Thoracic aorta (tissue), 2 donors: ENCODE results near the gene OPN4. TPM values are rescaled to one million over a fixed set of nuclear protein-coding genes. Genes with fewer than 3 reads are reported as not detected.

Experiments used
- ATAC-seq: fragments of 150-250 bp; one replicate; pipeline ENCODE4 v1.8.0; 2017; ENCODE audit warnings: low read depth; ENCODE audit not compliant: insufficient number of reproducible peaks, low FRiP score
- DNase-seq: peaks from one replicate; pipeline ENCODE4 v3.0.0-alpha.2; 2020; ENCODE audit warnings: low spot score
- H3K27ac ChIP-seq, 2 donors: fragments of 200-600 bp; sonication (generic); 1 replicate in 1 of 2; 2 replicates in 1 of 2; pipeline ENCODE4 v1.5.1; 2016; ENCODE audit warnings: mild to moderate bottlenecking in 2 of 2, moderate library complexity in 2 of 2
- H3K27me3 ChIP-seq: fragments of 200-600 bp; sonication (generic); replicated peaks from 2 replicates; pipeline ENCODE4 v1.6.0; 2016; ENCODE audit warnings: mild to moderate bottlenecking; ENCODE audit not compliant: insufficient read depth
- H3K36me3 ChIP-seq: fragments of 200-600 bp; sonication (generic); one replicate; pipeline ENCODE4 v1.5.1; 2016
- H3K4me1 ChIP-seq, 2 donors: fragments of 200-600 bp; sonication (generic); 1 replicate in 1 of 2; 2 replicates in 1 of 2; pipeline versions ENCODE4 v1.5.1 to v1.6.0; 2016; ENCODE audit warnings: low read depth in 2 of 2, mild to moderate bottlenecking in 1 of 2; ENCODE audit not compliant: control insufficient read depth in 1 of 2
- H3K4me3 ChIP-seq: fragments of 200-600 bp; sonication (generic); 2 replicates; pipeline ENCODE4 v1.5.1; 2016; ENCODE audit warnings: mild to moderate bottlenecking
- H3K9me3 ChIP-seq: fragments of 200-600 bp; sonication (generic); 2 replicates; pipeline ENCODE4 v1.5.1; 2016
- CTCF ChIP-seq: fragments of 200-600 bp; sonication (generic); IDR thresholded peaks from one replicate; pipeline ENCODE4 v1.5.1; 2019; ENCODE audit warnings: antibody characterized with exemption
- total RNA-seq, 2 donors: library from RNA; depleted of rRNA; stranded (reverse); fragments of >200 nt; gene quantifications; one replicate each; pipeline versions ENCODE4 v1.1.0 to v1.2.3, GENCODE V29; 2016

OPN4 gene
- total RNA-seq, 2 donors from 2014 or later = not detected

GRCh38 chr10:86690657-86691084, 36.3 kb downstream of the OPN4 start:
- H3K27ac ChIP-seq = peak overlapping the region; percentile 34 to 36
- no peak for TF ChIP-seq CTCF
- no peaks in the 10 kb centered on the region for H3K9me3 ChIP-seq
- H3K4me1 ChIP-seq = peaks cover 24 to 82% of the 10 kb centered on the region in 2 donors
- peaks cover 28% of the 10 kb centered on the region for H3K36me3 ChIP-seq
- no peaks in the 10 kb centered on the region for H3K27me3 ChIP-seq
- H3K4me3 ChIP-seq = no peak overlapping the region
- ATAC-seq (no peak), DNase-seq (no peak)

- ATAC-seq = no peak
- DNase-seq = no peak
- Histone ChIP-seq H3K4me3 (no peak overlapping the region), H3K4me1 (peaks cover 24 to 75% of the 10 kb centered on the region in 2 donors), H3K27me3 (no peaks in the 10 kb centered on the region), H3K9me3 (no peaks in the 10 kb centered on the region), H3K36me3 (peaks cover 21% of the 10 kb centered on the region), H3K27ac (peak overlapping the region; percentile 36 to 57)
- no peak for TF ChIP-seq CTCF
These were observed 37.1 kb downstream of the OPN4 start for GRCh38 chr10:86691333-86692022.

GRCh38 chr10:86692023-86692514, 37.7 kb downstream of the OPN4 start:
- DNase-seq (no peak), ATAC-seq (no peak)
- Histone ChIP-seq H3K36me3 (peaks cover 18% of the 10 kb centered on the region), H3K27ac (peak overlapping the region; percentile 36 to 57), H3K27me3 (no peaks in the 10 kb centered on the region), H3K4me1 (peaks cover 22 to 69% of the 10 kb centered on the region in 2 donors), H3K9me3 (no peaks in the 10 kb centered on the region), H3K4me3 (no peak overlapping the region)
- TF ChIP-seq CTCF = no peak

GRCh38 chr10:86692664-86693063, 38.3 kb downstream of the OPN4 start:
- DNase-seq = no peak
- ATAC-seq = no peak
- TF ChIP-seq CTCF = no peak
- Histone ChIP-seq H3K36me3 (peaks cover 13% of the 10 kb centered on the region), H3K27me3 (no peaks in the 10 kb centered on the region), H3K4me1 (peaks cover 16 to 63% of the 10 kb centered on the region in 2 donors), H3K27ac (peak overlapping the region; percentile 36 to 57), H3K9me3 (no peaks in the 10 kb centered on the region), H3K4me3 (no peak overlapping the region)

- TF ChIP-seq CTCF = no peak
- ATAC-seq (no peak), DNase-seq (no peak)
- H3K4me3 ChIP-seq = no peak overlapping the region
- H3K27ac ChIP-seq = peak overlapping the region; percentile 36 to 57
- H3K27me3 ChIP-seq = no peaks in the 10 kb centered on the region
- H3K36me3 ChIP-seq = peaks cover 15% of the 10 kb centered on the region
- H3K4me1 ChIP-seq = peaks cover 12 to 57% of the 10 kb centered on the region in 2 donors
- H3K9me3 ChIP-seq = no peaks in the 10 kb centered on the region
These were observed 38.9 kb downstream of the OPN4 start for GRCh38 chr10:86693275-86693674.
